Keratinocyte (primary cell): ENCODE measurements around the gene CKAP2L. TPM values are rescaled to one million over a fixed set of nuclear protein-coding genes. Genes with fewer than 3 reads are reported as not detected.
A peak's percentile ranks its signal among the peaks of the same experiment; 100 is the strongest.
"Not testable (repeated sequence)": the region's sequence is repeated elsewhere in the genome, so short reads cannot be mapped to it uniquely, and the experiment has no call there.

ENCODE experiments used
- DNase-seq: peaks from one replicate; pipeline ENCODE4 v3.0.0-alpha.2; 2011; ENCODE audit warnings: low read depth, missing footprints, low spot score
- FAIRE-seq: peaks from 2 replicates; lab custom pipeline; 2011; peaks lifted over from hg19 to GRCh38; lab: Jason Lieb, UNC
- H2AFZ ChIP-seq: 2 replicates; pipeline ENCODE4 v1.6.0; 2012; ENCODE audit warnings: low read length, control low read depth, inconsistent platforms; ENCODE audit not compliant: control insufficient read depth
- H3K27ac ChIP-seq: 2 replicates; pipeline ENCODE4 v1.5.1; 2011; ENCODE audit warnings: low read length; ENCODE audit not compliant: control insufficient read depth, insufficient read depth
- H3K27me3 ChIP-seq: 3 replicates; pipeline ENCODE4 v1.6.0; 2011; ENCODE audit warnings: low read length; ENCODE audit not compliant: control insufficient read depth, insufficient read depth; ENCODE audit errors: extremely low read depth
- H3K36me3 ChIP-seq, 2 experiments: 2 replicates in 1 of 2; 3 replicates in 1 of 2; pipeline ENCODE4 v1.5.1; 2011; ENCODE audit warnings: low read length in 2 of 2, mild to moderate bottlenecking in 1 of 2; ENCODE audit not compliant: control insufficient read depth in 2 of 2, insufficient read depth in 2 of 2; ENCODE audit errors: extremely low read depth in 1 of 2
- H3K4me1 ChIP-seq: 3 replicates; pipeline ENCODE4 v1.5.1; 2011; ENCODE audit warnings: low read length; ENCODE audit not compliant: control insufficient read depth, insufficient read depth; ENCODE audit errors: extremely low read depth
- H3K4me2 ChIP-seq: 3 replicates; pipeline ENCODE4 v1.6.0; 2011; ENCODE audit warnings: low read depth, low read length; ENCODE audit not compliant: control insufficient read depth, insufficient read depth; ENCODE audit errors: extremely low read depth
- H3K4me3 ChIP-seq, 3 experiments: fragments of 200-600 bp in 1 of 3; sonication (generic) in 1 of 3; 2 replicates in 2 of 3; 3 replicates in 1 of 3; pipeline ENCODE4 v1.5.1; 2011 to 2016; ENCODE audit warnings: low read length in 3 of 3, mild to moderate bottlenecking in 3 of 3, control low read depth in 2 of 3, inconsistent platforms in 1 of 3, low read depth in 1 of 3, mixed read lengths in 1 of 3, mixed run types in 1 of 3, moderate library complexity in 1 of 3; ENCODE audit not compliant: control insufficient read depth in 2 of 3, insufficient read depth in 2 of 3; ENCODE audit errors: extremely low read depth in 1 of 3
- H3K79me2 ChIP-seq: 2 replicates; pipeline ENCODE4 v1.6.0; 2012; ENCODE audit warnings: low read length; ENCODE audit not compliant: control insufficient read depth, insufficient read depth
- H3K9ac ChIP-seq: 3 replicates; pipeline ENCODE4 v1.6.0; 2011; ENCODE audit warnings: low read length; ENCODE audit not compliant: control insufficient read depth, insufficient read depth; ENCODE audit errors: extremely low read depth
- H3K9me1 ChIP-seq: 3 replicates; pipeline ENCODE4 v1.6.0; 2011; ENCODE audit warnings: low read length; ENCODE audit not compliant: control insufficient read depth, insufficient read depth; ENCODE audit errors: extremely low read depth
- H3K9me3 ChIP-seq: 2 replicates; pipeline ENCODE4 v1.5.1; 2012; ENCODE audit warnings: low read depth, low read length; ENCODE audit not compliant: control insufficient read depth
- H4K20me1 ChIP-seq: 3 replicates; pipeline ENCODE4 v1.6.0; 2011; ENCODE audit warnings: low read length; ENCODE audit not compliant: control insufficient read depth, insufficient read depth; ENCODE audit errors: extremely low read depth
- EZH2 ChIP-seq: IDR thresholded peaks from one replicate; pipeline ENCODE4 v1.6.1; 2012; ENCODE audit warnings: inconsistent platforms, mild to moderate bottlenecking, low read length, moderate library complexity
- dilution Hi-C: fragments of 300-500 bp; cut with MboI; formaldehyde crosslinking; loops from one replicate; pipeline ENCODE4 v1.7.0; 2020; ENCODE audit warnings: low sequenced_read_pairs; ENCODE audit not compliant: extremely low pct_ligation_motif_present
- polyA plus RNA-seq, 5 experiments: library from polyadenylated mRNA; depleted of rRNA in 3 of 5; stranded (reverse) in 3 of 5; stranded (forward) in 1 of 5; unstranded in 1 of 5; fragments of >200 nt; gene quantifications; 1 replicate in 1 of 5; 2 replicates in 3 of 5; 3 replicates in 1 of 5; pipeline versions ENCODE4 v1.2.1 to v1.2.3, GENCODE V29; 2011 to 2012; ENCODE audit warnings: missing spikeins in 2 of 5, low read depth in 1 of 5, low replicate concordance in 1 of 5
- TF ChIP-seq, protein P1 (sequence below), 3 experiments: IDR thresholded peaks in 1 of 3; conservative IDR thresholded peaks in 1 of 3; optimal IDR thresholded peaks in 1 of 3; 2 replicates in 2 of 3; 3 replicates in 1 of 3; pipeline versions ENCODE3 to v1.5.1; 2011; ENCODE audit warnings: low read length in 3 of 3, mild to moderate bottlenecking in 3 of 3, moderate library complexity in 2 of 3, control low read depth in 1 of 3, inconsistent platforms in 1 of 3; ENCODE audit not compliant: insufficient read depth in 2 of 3; ENCODE audit errors: extremely low read depth in 1 of 3

The CKAP2L gene
- polyA plus RNA-seq, 1 donor (not counting 4 experiments of a cell fraction or from before 2014, with no cell fraction given), result 10.9 TPM

DNA sequence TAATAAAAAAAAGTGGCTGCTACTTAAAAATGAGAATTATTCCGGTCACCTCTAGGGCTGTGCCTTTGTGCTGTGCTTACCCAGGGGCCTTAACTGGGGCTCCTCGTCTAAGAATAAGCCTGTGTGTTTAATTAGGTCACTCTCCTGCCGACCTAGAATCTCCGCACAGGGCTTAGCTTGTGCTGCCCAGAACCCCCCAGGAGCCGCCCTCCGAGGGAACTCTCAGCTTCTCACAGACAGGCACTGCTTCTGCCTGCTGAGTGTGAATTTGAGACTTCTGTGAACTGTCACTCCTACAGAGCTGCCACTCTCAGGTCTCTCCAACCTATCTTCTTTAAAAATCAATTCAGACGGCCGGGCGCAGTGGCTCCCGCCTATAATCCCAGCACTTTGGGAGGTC lies 55.4 kb downstream of the CKAP2L start:
- no peak overlapping the region for H3K27ac ChIP-seq
- dilution Hi-C loops, result no loop called here

DNA sequence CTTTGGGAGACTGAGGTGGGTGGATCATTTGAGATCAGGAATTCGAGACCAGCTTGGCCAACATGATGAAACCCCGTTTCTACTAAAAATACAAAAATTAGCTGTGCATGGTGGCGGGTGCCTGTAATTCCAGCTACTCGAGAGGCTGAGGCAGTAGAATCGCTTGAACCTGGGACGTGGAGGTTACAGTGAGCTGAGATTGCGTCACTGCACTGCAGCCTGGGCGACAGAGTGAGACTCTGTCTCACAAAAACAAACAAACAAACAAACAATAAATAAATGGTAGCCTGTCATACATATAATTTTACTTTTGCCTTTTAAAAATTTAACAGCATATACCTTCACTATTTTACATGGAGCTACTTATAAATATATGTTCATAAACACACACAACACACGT lies 57.5 kb downstream of the CKAP2L start:
- H2AFZ ChIP-seq, H3K9ac ChIP-seq, FAIRE-seq, H3K9me3 ChIP-seq, H3K27ac ChIP-seq, DNase-seq, H3K4me2 ChIP-seq, H3K4me3 ChIP-seq, dilution Hi-C loops, H4K20me1 ChIP-seq, H3K9me1 ChIP-seq, H3K36me3 ChIP-seq, H3K79me2 ChIP-seq, H3K27me3 ChIP-seq: not testable (repeated sequence)
- peaks cover 15% of the 10 kb centered on the region for H3K4me1 ChIP-seq

More for the DNA sequence above, 55.4 kb downstream of the CKAP2L start:
- FAIRE-seq (no peak), DNase-seq (no peak)
- no peaks in the 10 kb centered on the region for H3K79me2 ChIP-seq
- H3K9me3 ChIP-seq, result no peaks in the 10 kb centered on the region
- H3K4me3 ChIP-seq, result no peak overlapping the region
- no peaks in the 10 kb centered on the region for H3K27me3 ChIP-seq
- no peaks in the 10 kb centered on the region for H3K36me3 ChIP-seq
- no peak overlapping the region for H2AFZ ChIP-seq
- peaks cover 27% of the 10 kb centered on the region for H3K4me1 ChIP-seq
- TF ChIP-seq, protein P1, sequence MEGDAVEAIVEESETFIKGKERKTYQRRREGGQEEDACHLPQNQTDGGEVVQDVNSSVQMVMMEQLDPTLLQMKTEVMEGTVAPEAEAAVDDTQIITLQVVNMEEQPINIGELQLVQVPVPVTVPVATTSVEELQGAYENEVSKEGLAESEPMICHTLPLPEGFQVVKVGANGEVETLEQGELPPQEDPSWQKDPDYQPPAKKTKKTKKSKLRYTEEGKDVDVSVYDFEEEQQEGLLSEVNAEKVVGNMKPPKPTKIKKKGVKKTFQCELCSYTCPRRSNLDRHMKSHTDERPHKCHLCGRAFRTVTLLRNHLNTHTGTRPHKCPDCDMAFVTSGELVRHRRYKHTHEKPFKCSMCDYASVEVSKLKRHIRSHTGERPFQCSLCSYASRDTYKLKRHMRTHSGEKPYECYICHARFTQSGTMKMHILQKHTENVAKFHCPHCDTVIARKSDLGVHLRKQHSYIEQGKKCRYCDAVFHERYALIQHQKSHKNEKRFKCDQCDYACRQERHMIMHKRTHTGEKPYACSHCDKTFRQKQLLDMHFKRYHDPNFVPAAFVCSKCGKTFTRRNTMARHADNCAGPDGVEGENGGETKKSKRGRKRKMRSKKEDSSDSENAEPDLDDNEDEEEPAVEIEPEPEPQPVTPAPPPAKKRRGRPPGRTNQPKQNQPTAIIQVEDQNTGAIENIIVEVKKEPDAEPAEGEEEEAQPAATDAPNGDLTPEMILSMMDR (optimal IDR thresholded peaks at IDR 0.05 in 1 of 3, IDR thresholded peaks at IDR 0.05 in 1 of 3, conservative IDR thresholded peaks at IDR 0.05 in 1 of 3; ENCODE audit: extremely low read depth in 1 of 3, insufficient read depth in 2 of 3, low read length in 3 of 3), result no peak
- H3K4me2 ChIP-seq, result no peak overlapping the region
- no peak overlapping the region for H3K9ac ChIP-seq
- no peaks in the 10 kb centered on the region for H4K20me1 ChIP-seq
- H3K9me1 ChIP-seq, result no peaks in the 10 kb centered on the region

DNA sequence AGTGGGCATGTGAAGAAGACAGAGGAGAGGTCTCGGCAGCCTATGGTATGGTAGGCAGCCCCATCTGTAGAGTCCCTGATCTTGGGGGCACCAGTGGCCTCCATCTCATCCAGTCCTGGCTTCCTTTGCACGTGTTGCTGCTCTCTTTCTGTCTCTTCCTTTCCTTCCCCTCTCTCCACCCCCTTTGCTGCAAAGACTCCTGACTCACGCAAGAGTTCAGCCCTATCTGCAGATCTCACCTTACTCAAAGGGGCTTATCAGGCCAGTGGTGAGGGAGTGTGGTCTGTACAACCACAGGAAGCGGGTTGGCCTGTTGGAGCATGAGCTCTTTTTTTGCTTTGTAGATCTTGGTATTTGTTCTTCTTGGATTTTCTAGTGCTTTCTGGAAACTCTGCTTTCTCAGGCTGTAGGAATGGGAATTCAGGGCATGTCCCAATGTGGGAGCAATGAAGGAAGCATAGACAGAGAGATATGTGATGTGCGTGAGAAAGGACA lies 58.2 kb downstream of the CKAP2L start:
- TF ChIP-seq EZH2, result no peak
- TF ChIP-seq, protein P1 (optimal IDR thresholded peaks at IDR 0.05 in 1 of 3, IDR thresholded peaks at IDR 0.05 in 1 of 3, conservative IDR thresholded peaks at IDR 0.05 in 1 of 3; ENCODE audit: extremely low read depth in 1 of 3, insufficient read depth in 2 of 3, low read length in 3 of 3), result no peak
- no peaks in the 10 kb centered on the region for H4K20me1 ChIP-seq
- no peaks in the 10 kb centered on the region for H3K9me1 ChIP-seq
- peak overlapping the region; percentile 6 for H3K4me2 ChIP-seq
- FAIRE-seq, result peak; percentile 82
- no peaks in the 10 kb centered on the region for H3K79me2 ChIP-seq
- H3K4me3 ChIP-seq, result no peak overlapping the region
- DNase-seq, result peak; percentile 89
- H3K4me1 ChIP-seq, result peaks cover 15% of the 10 kb centered on the region
- dilution Hi-C loops, result no loop called here
- H3K9ac ChIP-seq, result no peak overlapping the region
- H3K27me3 ChIP-seq, result no peaks in the 10 kb centered on the region
- no peaks in the 10 kb centered on the region for H3K9me3 ChIP-seq
- no peaks in the 10 kb centered on the region for H3K36me3 ChIP-seq
- peak overlapping the region; percentile 22 for H3K27ac ChIP-seq
- peak overlapping the region; percentile 39 for H2AFZ ChIP-seq
